ENCODE results near the gene VSTM4. TPM values are rescaled to one million over a fixed set of nuclear protein-coding genes. Genes with fewer than 3 reads are reported as not detected.

The VSTM4 gene
- total RNA-seq, 1 donor, result 10.1 TPM

GRCh38 chr10:49152037-49152436 is 36.7 kb upstream of the VSTM4 start:
- no peaks in the 10 kb centered on the region for H3K79me2 ChIP-seq (ENCODE audit: insufficient read depth, low read length)

GRCh38 chr10:49151481-49151880 is 36.2 kb upstream of the VSTM4 start:
- no peaks in the 10 kb centered on the region for H3K9me3 ChIP-seq (ENCODE audit: low read depth, low read length)
- H3K36me3 ChIP-seq (ENCODE audit: insufficient read depth, low read length), result no peaks in the 10 kb centered on the region
- H3K4me1 ChIP-seq (ENCODE audit: insufficient read depth, low read length), result peaks cover 4% of the 10 kb centered on the region
- H3K27ac ChIP-seq (ENCODE audit: low read depth, low read length), result no peak overlapping the region
- H3K79me2 ChIP-seq (ENCODE audit: insufficient read depth, low read length), result no peaks in the 10 kb centered on the region
- no peak for TF ChIP-seq CTCF (IDR thresholded peaks at IDR 0.05; ENCODE audit: extremely low read depth, low read depth, low read length)
- H3K4me3 ChIP-seq (ENCODE audit: insufficient read depth, low read length), result no peak overlapping the region
- H2AFZ ChIP-seq (ENCODE audit: low read length), result no peak overlapping the region
- H3K27me3 ChIP-seq (ENCODE audit: insufficient read depth, low read length), result no peaks in the 10 kb centered on the region
- H3K4me2 ChIP-seq (ENCODE audit: insufficient read depth, low read length), result no peak overlapping the region
- DNase-seq (ENCODE audit: insufficient read length, low spot score, missing footprints), result no peak
- no peaks in the 10 kb centered on the region for H4K20me1 ChIP-seq (ENCODE audit: insufficient read depth, low read length)

More at GRCh38 chr10:49152037-49152436, 36.7 kb upstream of the VSTM4 start:
- Histone ChIP-seq H3K27me3 (ENCODE audit: insufficient read depth, low read length) (no peaks in the 10 kb centered on the region), H3K4me3 (ENCODE audit: insufficient read depth, low read length) (no peak overlapping the region), H3K4me1 (ENCODE audit: insufficient read depth, low read length) (peaks cover 4% of the 10 kb centered on the region), H2AFZ (ENCODE audit: low read length) (no peak overlapping the region), H3K9me3 (ENCODE audit: low read depth, low read length) (no peaks in the 10 kb centered on the region), H3K4me2 (ENCODE audit: insufficient read depth, low read length) (no peak overlapping the region), H3K36me3 (ENCODE audit: insufficient read depth, low read length) (no peaks in the 10 kb centered on the region), H4K20me1 (ENCODE audit: insufficient read depth, low read length) (no peaks in the 10 kb centered on the region), H3K27ac (ENCODE audit: low read depth, low read length) (no peak overlapping the region)
- no peak for TF ChIP-seq CTCF (IDR thresholded peaks at IDR 0.05; ENCODE audit: extremely low read depth, low read depth, low read length)
- no peak for DNase-seq (ENCODE audit: insufficient read length, low spot score, missing footprints)

- DNase-seq (ENCODE audit: insufficient read length, low spot score, missing footprints), result no peak
- Histone ChIP-seq H3K27me3 (ENCODE audit: insufficient read depth, low read length) (no peaks in the 10 kb centered on the region), H3K27ac (ENCODE audit: low read depth, low read length) (no peak overlapping the region), H3K4me1 (ENCODE audit: insufficient read depth, low read length) (peaks cover 4% of the 10 kb centered on the region), H4K20me1 (ENCODE audit: insufficient read depth, low read length) (no peaks in the 10 kb centered on the region), H3K9me3 (ENCODE audit: low read depth, low read length) (no peaks in the 10 kb centered on the region), H3K4me3 (ENCODE audit: insufficient read depth, low read length) (no peak overlapping the region), H3K4me2 (ENCODE audit: insufficient read depth, low read length) (no peak overlapping the region), H3K36me3 (ENCODE audit: insufficient read depth, low read length) (no peaks in the 10 kb centered on the region), H3K79me2 (ENCODE audit: insufficient read depth, low read length) (no peaks in the 10 kb centered on the region), H2AFZ (ENCODE audit: low read length) (no peak overlapping the region)
- TF ChIP-seq CTCF (IDR thresholded peaks at IDR 0.05; ENCODE audit: extremely low read depth, low read depth, low read length), result no peak
Observed at GRCh38 chr10:49151025-49151445, 35.7 kb upstream of the VSTM4 start.

- H3K4me3 ChIP-seq (ENCODE audit: insufficient read depth, low read length), result no peak overlapping the region
- H2AFZ ChIP-seq (ENCODE audit: low read length), result no peak overlapping the region
- H3K27ac ChIP-seq (ENCODE audit: low read depth, low read length), result no peak overlapping the region
- H4K20me1 ChIP-seq (ENCODE audit: insufficient read depth, low read length), result no peaks in the 10 kb centered on the region
- H3K9me3 ChIP-seq (ENCODE audit: low read depth, low read length), result no peaks in the 10 kb centered on the region
- H3K27me3 ChIP-seq (ENCODE audit: insufficient read depth, low read length), result no peaks in the 10 kb centered on the region
- H3K4me1 ChIP-seq (ENCODE audit: insufficient read depth, low read length), result peaks cover 4% of the 10 kb centered on the region
- no peak for TF ChIP-seq CTCF (IDR thresholded peaks at IDR 0.05; ENCODE audit: extremely low read depth, low read depth, low read length)
- no peaks in the 10 kb centered on the region for H3K79me2 ChIP-seq (ENCODE audit: insufficient read depth, low read length)
- no peak overlapping the region for H3K4me2 ChIP-seq (ENCODE audit: insufficient read depth, low read length)
- no peaks in the 10 kb centered on the region for H3K36me3 ChIP-seq (ENCODE audit: insufficient read depth, low read length)
- DNase-seq (ENCODE audit: insufficient read length, low spot score, missing footprints), result no peak
Observed at GRCh38 chr10:49150426-49150825, 35.1 kb upstream of the VSTM4 start.
